Measurements from ENCODE around the gene NOC4L.

DNA sequence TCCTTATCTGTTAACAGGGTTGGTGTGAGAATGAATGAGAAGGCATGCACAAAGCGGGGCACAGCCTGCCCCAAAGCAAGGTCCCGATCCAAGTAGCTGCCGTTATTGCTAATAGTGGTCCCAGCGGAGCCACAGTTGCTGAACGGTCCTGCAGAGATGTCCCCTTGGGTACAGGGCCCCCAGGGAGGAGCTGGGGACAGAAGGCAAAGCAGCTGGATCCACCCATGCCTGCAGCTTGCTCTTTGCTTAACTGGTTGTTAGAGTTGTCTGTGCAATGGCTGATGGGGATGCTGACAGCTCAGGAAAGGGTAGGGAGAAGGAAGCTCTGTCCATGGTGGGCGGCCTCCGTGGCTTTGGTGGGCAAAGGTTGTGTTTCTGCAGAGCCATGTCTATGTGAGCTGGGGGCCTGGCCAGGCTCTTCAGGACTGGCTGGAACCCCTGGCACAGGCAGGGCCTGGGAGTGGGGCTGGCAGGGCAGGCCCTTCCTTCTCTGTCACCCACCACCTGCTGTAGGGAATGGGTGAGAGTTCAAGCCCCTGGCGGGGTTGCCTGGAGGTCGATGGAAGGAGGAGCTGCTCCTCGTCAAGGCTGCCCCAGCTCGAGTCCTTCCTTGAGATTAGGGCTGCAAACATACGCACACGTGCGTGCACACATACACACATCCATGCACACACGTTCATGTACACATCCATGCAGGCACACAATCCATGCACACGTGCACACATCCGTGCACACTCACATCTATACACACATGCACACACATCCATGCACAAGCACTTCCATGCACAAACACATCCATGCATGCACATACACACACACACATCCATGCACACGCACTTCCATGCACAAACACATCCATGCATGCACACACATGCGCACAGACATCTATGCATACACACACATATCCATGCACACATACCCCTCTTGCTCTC is 35.4 kb downstream of the NOC4L start:
- TF ChIP-seq POLR2AphosphoS5 (IDR thresholded peaks at IDR 0.05; ENCODE audit: low read depth), result no peak
- no peak for TF ChIP-seq CTCF (conservative IDR thresholded peaks at IDR 0.05; ENCODE audit: low read depth in 2 of 2)
- TF ChIP-seq, protein P1, sequence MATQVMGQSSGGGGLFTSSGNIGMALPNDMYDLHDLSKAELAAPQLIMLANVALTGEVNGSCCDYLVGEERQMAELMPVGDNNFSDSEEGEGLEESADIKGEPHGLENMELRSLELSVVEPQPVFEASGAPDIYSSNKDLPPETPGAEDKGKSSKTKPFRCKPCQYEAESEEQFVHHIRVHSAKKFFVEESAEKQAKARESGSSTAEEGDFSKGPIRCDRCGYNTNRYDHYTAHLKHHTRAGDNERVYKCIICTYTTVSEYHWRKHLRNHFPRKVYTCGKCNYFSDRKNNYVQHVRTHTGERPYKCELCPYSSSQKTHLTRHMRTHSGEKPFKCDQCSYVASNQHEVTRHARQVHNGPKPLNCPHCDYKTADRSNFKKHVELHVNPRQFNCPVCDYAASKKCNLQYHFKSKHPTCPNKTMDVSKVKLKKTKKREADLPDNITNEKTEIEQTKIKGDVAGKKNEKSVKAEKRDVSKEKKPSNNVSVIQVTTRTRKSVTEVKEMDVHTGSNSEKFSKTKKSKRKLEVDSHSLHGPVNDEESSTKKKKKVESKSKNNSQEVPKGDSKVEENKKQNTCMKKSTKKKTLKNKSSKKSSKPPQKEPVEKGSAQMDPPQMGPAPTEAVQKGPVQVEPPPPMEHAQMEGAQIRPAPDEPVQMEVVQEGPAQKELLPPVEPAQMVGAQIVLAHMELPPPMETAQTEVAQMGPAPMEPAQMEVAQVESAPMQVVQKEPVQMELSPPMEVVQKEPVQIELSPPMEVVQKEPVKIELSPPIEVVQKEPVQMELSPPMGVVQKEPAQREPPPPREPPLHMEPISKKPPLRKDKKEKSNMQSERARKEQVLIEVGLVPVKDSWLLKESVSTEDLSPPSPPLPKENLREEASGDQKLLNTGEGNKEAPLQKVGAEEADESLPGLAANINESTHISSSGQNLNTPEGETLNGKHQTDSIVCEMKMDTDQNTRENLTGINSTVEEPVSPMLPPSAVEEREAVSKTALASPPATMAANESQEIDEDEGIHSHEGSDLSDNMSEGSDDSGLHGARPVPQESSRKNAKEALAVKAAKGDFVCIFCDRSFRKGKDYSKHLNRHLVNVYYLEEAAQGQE (IDR thresholded peaks at IDR 0.05; ENCODE audit: unreplicated experiment), result peak; percentile 27
- no peak for TF ChIP-seq EZH2 (IDR thresholded peaks at IDR 0.05; ENCODE audit: low read depth, unreplicated experiment)
- TF ChIP-seq CREB1 (CRISPR knock-in tag; IDR thresholded peaks at IDR 0.05; ENCODE audit: low read depth), result no peak
- TF ChIP-seq ZNF331 (CRISPR knock-in tag; IDR thresholded peaks at IDR 0.05; ENCODE audit: low read depth), result no peak
- no peak for TF ChIP-seq NANOG (IDR thresholded peaks at IDR 0.05; ENCODE audit: borderline replicate concordance)

Data from GM23338 (cell line).